ENCODE data around the gene SRGAP2B. TPM values are rescaled to one million over a fixed set of nuclear protein-coding genes. Genes with fewer than 3 reads are reported as not detected.

SRGAP2B gene
- total RNA-seq, result 38.2 TPM

DNA sequence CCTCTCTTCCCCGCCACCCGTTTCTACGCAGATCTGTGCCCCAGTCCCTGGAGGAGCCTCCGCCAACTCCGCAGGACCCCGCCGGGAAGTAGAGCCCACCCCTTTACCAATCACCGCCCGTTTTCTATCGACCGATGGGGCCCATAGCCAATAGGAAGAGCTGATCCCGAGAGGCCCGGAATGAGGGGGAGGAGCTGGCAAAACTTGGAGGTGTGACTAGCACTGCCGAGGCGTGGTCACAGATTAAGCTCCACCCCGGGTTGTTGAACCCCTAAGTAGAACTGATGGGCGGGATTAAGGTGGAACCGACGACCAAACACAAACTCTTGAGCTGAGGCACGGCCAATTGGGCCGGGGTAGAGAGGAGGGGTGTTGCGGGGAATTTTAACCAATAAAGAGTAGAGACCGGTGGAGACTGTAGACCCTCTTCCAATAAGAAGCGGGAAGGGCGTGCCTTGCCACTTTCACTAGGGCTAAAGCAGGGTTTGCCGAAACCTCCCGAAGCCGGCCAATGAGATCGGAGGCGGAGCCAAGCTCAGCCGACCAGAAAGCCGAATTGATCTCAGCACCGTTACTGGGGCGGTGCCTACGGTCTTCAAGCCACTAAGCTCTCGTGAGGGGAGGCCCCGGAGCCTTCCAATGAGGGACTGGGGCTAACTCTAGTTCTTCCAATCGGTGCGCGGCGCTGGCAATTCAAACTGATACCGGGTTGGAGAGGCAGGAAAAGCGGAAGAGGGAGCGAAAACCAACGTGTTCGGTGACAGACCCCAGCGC, at the start of gene SRGAP2B, which contains the start of gene FAM72D:
Gene SRGAP2B (minus strand): TSS at position 45 of the 774 bp plus-strand sequence. CDS start 2,427 bp downstream, outside the sequence.
Gene FAM72D (plus strand): TSS at position 691 of the 774 bp plus-strand sequence. CDS start 874 bp downstream, outside the sequence.

Other genes with a start within 250 kb of the SRGAP2B start
- 0.66 TPM for gene FAM72D, start 646 bp upstream of the SRGAP2B start, total RNA-seq
- gene PPIAL4D, start 146.8 kb upstream of the SRGAP2B start, total RNA-seq, result not detected

All from camera-type eye (tissue), 1 donor.